ENCODE data around the gene DNAJC5. TPM values are rescaled to one million over a fixed set of nuclear protein-coding genes. Genes with fewer than 3 reads are reported as not detected.

The DNAJC5 gene
- total and polyA plus RNA-seq, 9 of the 15 experiments (the other 6 are each of a cell fraction or from before 2014, with no cell fraction given) = 0.95 to 42.8 (median 23.4) TPM

DNA sequence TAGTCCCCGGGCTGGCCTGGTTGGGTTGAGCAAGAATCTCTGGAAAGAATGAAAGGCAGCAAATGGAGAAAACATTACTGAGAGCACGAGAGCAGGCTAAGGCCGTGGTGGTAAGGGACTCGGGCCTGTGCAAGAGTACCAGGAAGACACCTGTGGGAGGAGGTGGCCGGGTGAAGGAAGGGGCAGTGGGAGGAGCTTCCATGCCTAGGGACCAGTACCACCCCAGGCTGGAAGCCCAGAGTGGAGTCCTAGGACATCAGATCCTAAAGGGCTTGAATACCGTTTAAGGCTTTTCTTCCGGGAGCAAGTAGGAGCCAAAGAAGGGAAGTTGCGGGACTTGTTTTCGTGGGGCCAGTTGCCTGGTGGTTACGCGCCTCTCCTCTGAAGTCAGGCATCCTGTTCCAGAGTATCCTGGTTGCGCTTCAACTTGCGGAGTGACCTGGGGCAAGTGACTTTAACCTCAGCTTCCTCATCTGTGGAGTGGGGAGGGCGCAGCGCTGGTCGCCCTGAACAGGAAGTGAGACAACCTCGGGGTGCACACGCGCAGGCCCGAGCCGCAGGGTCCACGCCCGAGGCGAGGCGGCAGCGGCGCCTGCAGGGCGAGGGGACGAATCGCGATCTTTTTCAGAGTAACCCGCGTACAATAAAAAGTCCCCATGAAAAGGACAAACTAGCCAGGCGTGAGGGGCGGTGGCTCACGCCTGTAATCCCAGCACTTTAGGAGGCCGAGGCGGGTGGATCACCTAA lies 31.0 kb upstream of the DNAJC5 start (continued):
- no peak for TF ChIP-seq COPS2 (conservative IDR thresholded peaks at IDR 0.05)
- TF ChIP-seq RCOR1 (IDR thresholded peaks at IDR 0.05; ENCODE audit: borderline replicate concordance in 1 of 2, low read depth in 2 of 2, low read length in 2 of 2) = peak in 1 of 2 experiments; percentile 68; a peak in 2 of 4 replicates
- peak; percentile 79 for TF ChIP-seq PHF20 (IDR thresholded peaks at IDR 0.05; ENCODE audit: partially characterized antibody)
- TF ChIP-seq ELF1 (tag; IDR thresholded peaks at IDR 0.05) = peak; percentile 96
- TF ChIP-seq FUS (optimal IDR thresholded peaks at IDR 0.05; ENCODE audit: low read depth, low read length) = no peak
- TF ChIP-seq NR2C2 (CRISPR knock-in tag; IDR thresholded peaks at IDR 0.05) = peak; percentile 88
- no peak; the same call in 1 of the 2 replicates for TF ChIP-seq NR2C2 (tag; IDR thresholded peaks at IDR 0.05)
- TF ChIP-seq TCF7L2 (IDR thresholded peaks at IDR 0.05; ENCODE audit: low read depth, low read length) = no peak
- TF ChIP-seq ZZZ3 (IDR thresholded peaks at IDR 0.05) = no peak
- TF ChIP-seq ZBTB7A (IDR thresholded peaks at IDR 0.05; ENCODE audit: borderline replicate concordance, control insufficient read depth, low read depth, low read length) = 0 out of 2 replicates have a peak, but pooled peaks have one; percentile 24
- no peak for TF ChIP-seq ZNF175 (CRISPR knock-in tag; IDR thresholded peaks at IDR 0.05; ENCODE audit: low read depth)
- TF ChIP-seq, protein P1, sequence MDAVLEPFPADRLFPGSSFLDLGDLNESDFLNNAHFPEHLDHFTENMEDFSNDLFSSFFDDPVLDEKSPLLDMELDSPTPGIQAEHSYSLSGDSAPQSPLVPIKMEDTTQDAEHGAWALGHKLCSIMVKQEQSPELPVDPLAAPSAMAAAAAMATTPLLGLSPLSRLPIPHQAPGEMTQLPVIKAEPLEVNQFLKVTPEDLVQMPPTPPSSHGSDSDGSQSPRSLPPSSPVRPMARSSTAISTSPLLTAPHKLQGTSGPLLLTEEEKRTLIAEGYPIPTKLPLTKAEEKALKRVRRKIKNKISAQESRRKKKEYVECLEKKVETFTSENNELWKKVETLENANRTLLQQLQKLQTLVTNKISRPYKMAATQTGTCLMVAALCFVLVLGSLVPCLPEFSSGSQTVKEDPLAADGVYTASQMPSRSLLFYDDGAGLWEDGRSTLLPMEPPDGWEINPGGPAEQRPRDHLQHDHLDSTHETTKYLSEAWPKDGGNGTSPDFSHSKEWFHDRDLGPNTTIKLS (IDR thresholded peaks at IDR 0.05; ENCODE audit: borderline replicate concordance, low read depth) = peak; percentile 26; the same call in 1 of the 2 replicates
- TF ChIP-seq, protein P2, sequence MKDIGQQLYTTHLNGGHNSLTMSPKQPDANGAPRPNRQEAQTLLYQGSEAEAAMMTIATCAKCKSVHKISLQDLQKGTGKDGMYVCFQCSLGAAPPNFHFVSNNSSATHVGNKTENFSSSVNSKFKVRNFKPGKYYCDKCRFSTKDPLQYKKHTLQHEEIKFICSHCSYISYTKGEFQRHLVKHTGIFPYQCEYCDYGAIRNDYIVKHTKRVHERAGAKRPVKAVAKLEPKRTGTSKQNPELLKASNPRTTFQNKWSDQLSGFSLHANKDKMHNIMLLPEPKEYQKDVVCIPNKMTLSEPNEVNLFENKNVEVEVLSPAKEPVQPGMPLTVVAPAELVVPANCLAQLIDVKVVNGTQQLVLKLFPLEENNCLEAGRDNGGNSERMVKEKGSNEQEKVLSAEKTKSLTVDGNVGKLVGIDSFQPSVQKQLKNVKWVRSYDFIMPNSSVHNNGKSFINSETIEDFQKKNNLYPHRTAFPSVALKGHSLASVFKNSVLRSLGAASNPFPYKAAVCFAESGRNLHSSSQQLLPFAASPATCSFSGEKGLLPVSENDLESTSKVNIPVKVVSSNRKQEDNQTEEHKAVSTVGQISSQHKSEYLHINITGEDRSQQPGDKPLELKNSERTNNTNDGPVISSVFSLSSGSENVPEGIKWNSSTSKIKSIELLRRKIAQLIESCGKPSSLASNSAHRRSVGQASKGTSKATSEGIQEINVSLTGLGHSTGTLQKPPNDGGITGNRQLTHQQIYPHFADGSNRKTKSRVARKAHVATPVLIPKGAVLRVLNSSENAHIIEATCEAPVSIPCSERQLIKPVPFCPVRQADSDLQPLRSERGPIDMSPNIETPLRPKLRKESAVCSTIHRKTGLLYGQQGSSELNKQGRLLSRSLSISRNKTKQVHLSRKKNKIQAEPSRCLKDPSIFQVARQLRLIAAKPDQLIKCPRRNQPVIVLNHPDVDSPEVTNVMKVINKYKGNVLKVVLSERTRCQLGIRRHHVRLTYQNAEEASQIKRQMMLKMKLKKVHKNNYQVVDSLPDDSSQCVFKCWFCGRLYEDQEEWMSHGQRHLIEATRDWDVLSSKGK (CRISPR knock-in tag; IDR thresholded peaks at IDR 0.05) = no peak
- TF ChIP-seq RBFOX2 (IDR thresholded peaks at IDR 0.05; ENCODE audit: low read depth, low read length) = peak; percentile 57
- TF ChIP-seq, protein P3, sequence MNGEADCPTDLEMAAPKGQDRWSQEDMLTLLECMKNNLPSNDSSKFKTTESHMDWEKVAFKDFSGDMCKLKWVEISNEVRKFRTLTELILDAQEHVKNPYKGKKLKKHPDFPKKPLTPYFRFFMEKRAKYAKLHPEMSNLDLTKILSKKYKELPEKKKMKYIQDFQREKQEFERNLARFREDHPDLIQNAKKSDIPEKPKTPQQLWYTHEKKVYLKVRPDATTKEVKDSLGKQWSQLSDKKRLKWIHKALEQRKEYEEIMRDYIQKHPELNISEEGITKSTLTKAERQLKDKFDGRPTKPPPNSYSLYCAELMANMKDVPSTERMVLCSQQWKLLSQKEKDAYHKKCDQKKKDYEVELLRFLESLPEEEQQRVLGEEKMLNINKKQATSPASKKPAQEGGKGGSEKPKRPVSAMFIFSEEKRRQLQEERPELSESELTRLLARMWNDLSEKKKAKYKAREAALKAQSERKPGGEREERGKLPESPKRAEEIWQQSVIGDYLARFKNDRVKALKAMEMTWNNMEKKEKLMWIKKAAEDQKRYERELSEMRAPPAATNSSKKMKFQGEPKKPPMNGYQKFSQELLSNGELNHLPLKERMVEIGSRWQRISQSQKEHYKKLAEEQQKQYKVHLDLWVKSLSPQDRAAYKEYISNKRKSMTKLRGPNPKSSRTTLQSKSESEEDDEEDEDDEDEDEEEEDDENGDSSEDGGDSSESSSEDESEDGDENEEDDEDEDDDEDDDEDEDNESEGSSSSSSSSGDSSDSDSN (IDR thresholded peaks at IDR 0.05; ENCODE audit: borderline replicate concordance in 1 of 2, low read depth in 2 of 2, low read length in 2 of 2) = 0 out of 4 replicates have a peak, but pooled peaks of 1 of the 2 experiments have one; percentile 24
- TF ChIP-seq, protein P4, sequence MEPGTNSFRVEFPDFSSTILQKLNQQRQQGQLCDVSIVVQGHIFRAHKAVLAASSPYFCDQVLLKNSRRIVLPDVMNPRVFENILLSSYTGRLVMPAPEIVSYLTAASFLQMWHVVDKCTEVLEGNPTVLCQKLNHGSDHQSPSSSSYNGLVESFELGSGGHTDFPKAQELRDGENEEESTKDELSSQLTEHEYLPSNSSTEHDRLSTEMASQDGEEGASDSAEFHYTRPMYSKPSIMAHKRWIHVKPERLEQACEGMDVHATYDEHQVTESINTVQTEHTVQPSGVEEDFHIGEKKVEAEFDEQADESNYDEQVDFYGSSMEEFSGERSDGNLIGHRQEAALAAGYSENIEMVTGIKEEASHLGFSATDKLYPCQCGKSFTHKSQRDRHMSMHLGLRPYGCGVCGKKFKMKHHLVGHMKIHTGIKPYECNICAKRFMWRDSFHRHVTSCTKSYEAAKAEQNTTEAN (CRISPR knock-in tag; IDR thresholded peaks at IDR 0.05) = no peak
- TF ChIP-seq PCBP1 (IDR thresholded peaks at IDR 0.05; ENCODE audit: low read depth, low read length, poor library complexity, severe bottlenecking) = no peak
